PC-3 (cell line): ENCODE measurements around the gene ENO3.

ENCODE experiments used
- EZH2 ChIP-seq: fragments of 300-600 bp; sonication (generic); IDR thresholded peaks from one replicate; pipeline ENCODE4 v1.6.1; 2017; ENCODE audit warnings: antibody characterized with exemption, mild to moderate bottlenecking, low read length; ENCODE audit not compliant: unreplicated experiment
- TF ChIP-seq, protein P1 (sequence below): fragments of 300-600 bp; sonication (generic); conservative IDR thresholded peaks from 2 replicates; pipeline ENCODE4 v1.5.1; 2017; ENCODE audit warnings: antibody characterized with exemption, low read depth, mild to moderate bottlenecking, low read length

DNA sequence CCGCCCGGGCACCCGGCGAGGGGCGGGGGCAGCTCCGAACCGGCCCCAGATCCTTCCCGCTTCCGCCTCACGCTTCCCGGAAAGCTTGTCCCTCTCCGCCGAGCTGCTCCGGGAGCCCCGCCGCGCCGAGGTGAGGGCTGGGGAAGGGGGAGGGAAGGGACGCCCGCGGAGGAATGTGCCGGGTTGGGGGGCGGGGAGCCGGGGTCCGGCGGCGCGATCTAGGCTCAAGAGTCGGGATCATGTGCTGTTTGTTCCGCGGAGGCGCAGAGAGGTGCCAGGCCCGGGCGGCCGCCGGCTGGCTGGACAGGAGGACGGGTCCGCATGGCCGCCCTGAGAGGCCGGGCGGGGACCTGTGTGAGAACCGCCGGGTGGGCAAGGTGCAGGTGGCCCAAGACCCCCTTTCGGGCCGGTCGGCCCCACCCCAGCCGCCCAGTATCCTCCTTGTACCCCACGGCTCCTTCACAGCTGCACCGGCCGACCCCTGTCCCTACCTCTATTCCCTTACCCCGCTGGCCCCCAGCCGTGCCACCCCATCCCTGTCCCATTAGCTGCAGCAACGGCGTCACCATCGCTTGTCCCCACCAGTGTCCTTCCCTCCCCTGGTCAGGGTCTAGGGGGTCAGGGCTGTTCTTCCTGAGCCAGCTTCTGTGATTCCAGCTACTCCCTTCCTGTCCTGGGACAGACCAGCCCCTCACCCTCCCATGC is 47.3 kb downstream of the ENO3 start:
- TF ChIP-seq, protein P1, sequence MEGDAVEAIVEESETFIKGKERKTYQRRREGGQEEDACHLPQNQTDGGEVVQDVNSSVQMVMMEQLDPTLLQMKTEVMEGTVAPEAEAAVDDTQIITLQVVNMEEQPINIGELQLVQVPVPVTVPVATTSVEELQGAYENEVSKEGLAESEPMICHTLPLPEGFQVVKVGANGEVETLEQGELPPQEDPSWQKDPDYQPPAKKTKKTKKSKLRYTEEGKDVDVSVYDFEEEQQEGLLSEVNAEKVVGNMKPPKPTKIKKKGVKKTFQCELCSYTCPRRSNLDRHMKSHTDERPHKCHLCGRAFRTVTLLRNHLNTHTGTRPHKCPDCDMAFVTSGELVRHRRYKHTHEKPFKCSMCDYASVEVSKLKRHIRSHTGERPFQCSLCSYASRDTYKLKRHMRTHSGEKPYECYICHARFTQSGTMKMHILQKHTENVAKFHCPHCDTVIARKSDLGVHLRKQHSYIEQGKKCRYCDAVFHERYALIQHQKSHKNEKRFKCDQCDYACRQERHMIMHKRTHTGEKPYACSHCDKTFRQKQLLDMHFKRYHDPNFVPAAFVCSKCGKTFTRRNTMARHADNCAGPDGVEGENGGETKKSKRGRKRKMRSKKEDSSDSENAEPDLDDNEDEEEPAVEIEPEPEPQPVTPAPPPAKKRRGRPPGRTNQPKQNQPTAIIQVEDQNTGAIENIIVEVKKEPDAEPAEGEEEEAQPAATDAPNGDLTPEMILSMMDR = no peak
- no peak for TF ChIP-seq EZH2
